Ascending aorta (tissue), 2 donors: ENCODE data around the gene GPNMB. TPM values are rescaled to one million over a fixed set of nuclear protein-coding genes. Genes with fewer than 3 reads are reported as not detected.
"Not testable (repeated sequence)": the region's sequence is repeated elsewhere in the genome, so short reads cannot be mapped to it uniquely, and the experiment has no call there.

ENCODE experiments used
- DNase-seq, 2 donors: peaks; one replicate each; pipeline ENCODE4 v3.0.0-alpha.2; 2019; ENCODE audit warnings: low spot score in 2 of 2
- H3K27ac ChIP-seq, 2 donors: fragments of 200-600 bp; sonication (generic); one replicate each; pipeline ENCODE4 v1.5.1; 2016 to 2017; ENCODE audit warnings: mild to moderate bottlenecking in 1 of 2
- H3K27me3 ChIP-seq: fragments of 200-600 bp; sonication (generic); one replicate; pipeline ENCODE4 v1.5.1; 2017
- H3K36me3 ChIP-seq, 2 donors: fragments of 200-600 bp; sonication (generic); one replicate each; pipeline ENCODE4 v1.5.1; 2016
- H3K4me1 ChIP-seq, 2 donors: fragments of 200-600 bp; sonication (generic); one replicate each; pipeline ENCODE4 v1.5.1; 2016 to 2017; ENCODE audit warnings: mild to moderate bottlenecking in 1 of 2
- H3K4me3 ChIP-seq, 2 donors: fragments of 200-600 bp; sonication (generic); one replicate each; pipeline ENCODE4 v1.5.1; 2016 to 2017; ENCODE audit warnings: mild to moderate bottlenecking in 1 of 2
- H3K9me3 ChIP-seq, 2 donors: fragments of 200-600 bp; sonication (generic); one replicate each; pipeline ENCODE4 v1.5.1; 2016
- CTCF ChIP-seq, 3 experiments: fragments of 200-600 bp in 2 of 3; fragments of 450-650 bp in 1 of 3; sonication (generic) in 2 of 3; IDR thresholded peaks; one replicate each; pipeline ENCODE4 v1.5.1; 2016 to 2019; ENCODE audit warnings: antibody characterized with exemption in 3 of 3, mild to moderate bottlenecking in 1 of 3, moderate library complexity in 1 of 3
- intact Hi-C: fragments of 100-400 bp; cut with DNase I; formaldehyde crosslinking; loops from one replicate; pipeline ENCODE4 v1.15.1; 2023
- total RNA-seq: library from RNA; depleted of rRNA; stranded (reverse); fragments of >200 nt; gene quantifications from one replicate; pipeline ENCODE4 v1.1.0, GENCODE V29; 2016

Gene GPNMB
- total RNA-seq, 1 donor from 2014 or later: 46.4 TPM

DNA sequence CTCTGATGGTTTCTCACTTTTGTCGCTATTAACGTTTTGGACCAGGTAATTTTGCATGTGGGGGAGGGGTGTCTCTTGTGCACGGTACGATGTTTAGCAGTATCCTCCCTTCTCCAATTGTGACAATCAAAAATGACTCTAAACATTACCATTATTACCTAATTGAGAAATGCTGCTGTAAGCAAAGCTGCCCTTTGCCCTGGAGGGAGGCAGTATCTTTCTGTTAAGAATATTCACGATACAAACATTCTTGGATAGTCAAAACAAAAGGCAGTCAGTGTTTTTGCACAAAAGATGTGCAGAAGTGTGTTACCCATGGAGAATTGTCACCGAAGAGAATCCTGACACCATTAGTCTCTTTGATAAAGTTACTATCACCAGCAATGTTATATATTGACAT is 62.2 kb downstream of the GPNMB start:
- no peak overlapping the region for H3K4me3 ChIP-seq
- H3K27me3 ChIP-seq: no peaks in the 10 kb centered on the region
- intact Hi-C loops: no loop called here
- no peak for TF ChIP-seq CTCF (IDR thresholded peaks at IDR 0.05)
- H3K4me1 ChIP-seq: no peaks in the 10 kb centered on the region
- no peak for DNase-seq
- no peak overlapping the region for H3K27ac ChIP-seq
- no peaks in the 10 kb centered on the region for H3K9me3 ChIP-seq
- peaks cover 12 to 39% of the 10 kb centered on the region in 2 donors for H3K36me3 ChIP-seq

GRCh38 chr7:23312141-23312540 is 65.6 kb downstream of the GPNMB start:
- H3K9me3 ChIP-seq, H3K4me1 ChIP-seq, intact Hi-C loops, H3K27me3 ChIP-seq, DNase-seq, H3K4me3 ChIP-seq, H3K27ac ChIP-seq: not testable (repeated sequence)
- peaks cover 12 to 34% of the 10 kb centered on the region in 2 donors for H3K36me3 ChIP-seq

DNA sequence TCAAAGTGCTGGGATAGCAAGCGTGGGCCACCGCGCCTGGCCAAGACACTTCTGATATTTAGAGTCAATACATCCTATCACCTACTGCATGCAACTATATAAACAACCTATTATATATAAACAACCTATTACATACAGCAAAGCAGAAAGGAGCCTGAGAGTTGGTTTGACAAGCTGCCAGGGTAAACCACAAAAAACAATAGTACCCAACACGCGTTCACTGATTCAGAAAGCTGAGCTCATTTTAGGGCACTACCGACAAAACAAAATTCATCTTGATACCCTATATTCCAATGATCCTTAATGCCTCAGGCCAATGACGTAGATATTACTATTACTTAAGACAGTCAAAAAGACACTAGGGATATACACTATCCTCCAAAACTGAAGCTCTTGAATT is 68.8 kb downstream of the GPNMB start:
- TF ChIP-seq CTCF (IDR thresholded peaks at IDR 0.05): no peak
- intact Hi-C loops: no loop called here
- Histone ChIP-seq H3K4me1 (no peaks in the 10 kb centered on the region), H3K36me3 (peaks cover 2 to 7% of the 10 kb centered on the region in 2 donors), H3K27me3 (no peaks in the 10 kb centered on the region), H3K4me3 (no peak overlapping the region), H3K27ac (no peak overlapping the region), H3K9me3 (no peaks in the 10 kb centered on the region)
- no peak for DNase-seq

Other genes with a start within 250 kb of the GPNMB start
- 10.9 TPM for gene HYCC1, start 232.6 kb upstream of the GPNMB start, total RNA-seq
- 1.2 TPM for gene KLHL7, start 141.0 kb upstream of the GPNMB start, total RNA-seq
- gene NUP42, start 64.7 kb upstream of the GPNMB start, total RNA-seq: 16.7 TPM
- 22.4 TPM for gene MALSU1, start 52.6 kb downstream of the GPNMB start, total RNA-seq
- gene IGF2BP3, start 223.7 kb downstream of the GPNMB start, total RNA-seq: not detected